ENCODE data around the gene KLHL17.
A peak's percentile ranks its signal among the peaks of the same experiment; 100 is the strongest.

Gene KLHL17

DNA sequence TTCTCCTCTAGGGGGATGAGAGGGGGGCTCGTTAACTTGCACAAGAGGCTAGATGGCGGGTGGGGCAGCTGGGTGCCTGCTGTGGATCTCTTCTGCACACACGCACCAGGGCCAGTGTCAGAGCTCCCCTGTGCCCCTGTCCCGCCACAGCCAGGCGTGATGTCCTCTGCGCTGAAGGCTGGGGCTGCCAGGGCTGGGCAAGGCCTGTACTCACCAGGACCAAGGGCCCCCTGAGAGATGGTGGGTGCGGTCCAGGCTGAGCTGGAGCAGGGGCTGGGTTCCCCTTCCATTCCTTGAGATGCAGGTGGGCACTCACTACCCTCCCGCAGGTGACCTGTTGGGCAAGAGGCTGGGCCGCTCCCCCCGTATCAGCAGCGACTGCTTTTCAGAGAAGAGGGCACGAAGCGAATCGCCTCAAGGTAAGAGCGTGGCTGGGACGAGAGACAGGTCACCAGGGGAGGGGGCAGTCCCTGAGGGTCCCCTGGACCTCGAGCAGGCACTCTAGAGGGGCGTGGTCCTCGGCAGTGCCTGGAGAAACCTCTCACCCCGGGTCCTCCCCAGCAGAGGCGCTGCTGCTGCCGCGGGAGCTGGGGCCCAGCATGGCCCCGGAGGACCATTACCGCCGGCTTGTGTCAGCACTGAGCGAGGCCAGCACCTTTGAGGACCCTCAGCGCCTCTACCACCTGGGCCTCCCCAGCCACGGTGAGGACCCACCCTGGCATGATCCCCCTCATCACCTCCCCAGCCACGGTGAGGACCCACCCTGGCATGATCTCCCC lies 21.5 kb upstream of the KLHL17 start:
- H3K4me3 ChIP-seq (ENCODE audit: low read length): no peak overlapping the region
- TF ChIP-seq, protein P1, sequence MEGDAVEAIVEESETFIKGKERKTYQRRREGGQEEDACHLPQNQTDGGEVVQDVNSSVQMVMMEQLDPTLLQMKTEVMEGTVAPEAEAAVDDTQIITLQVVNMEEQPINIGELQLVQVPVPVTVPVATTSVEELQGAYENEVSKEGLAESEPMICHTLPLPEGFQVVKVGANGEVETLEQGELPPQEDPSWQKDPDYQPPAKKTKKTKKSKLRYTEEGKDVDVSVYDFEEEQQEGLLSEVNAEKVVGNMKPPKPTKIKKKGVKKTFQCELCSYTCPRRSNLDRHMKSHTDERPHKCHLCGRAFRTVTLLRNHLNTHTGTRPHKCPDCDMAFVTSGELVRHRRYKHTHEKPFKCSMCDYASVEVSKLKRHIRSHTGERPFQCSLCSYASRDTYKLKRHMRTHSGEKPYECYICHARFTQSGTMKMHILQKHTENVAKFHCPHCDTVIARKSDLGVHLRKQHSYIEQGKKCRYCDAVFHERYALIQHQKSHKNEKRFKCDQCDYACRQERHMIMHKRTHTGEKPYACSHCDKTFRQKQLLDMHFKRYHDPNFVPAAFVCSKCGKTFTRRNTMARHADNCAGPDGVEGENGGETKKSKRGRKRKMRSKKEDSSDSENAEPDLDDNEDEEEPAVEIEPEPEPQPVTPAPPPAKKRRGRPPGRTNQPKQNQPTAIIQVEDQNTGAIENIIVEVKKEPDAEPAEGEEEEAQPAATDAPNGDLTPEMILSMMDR (IDR thresholded peaks at IDR 0.05; ENCODE audit: insufficient read depth, low read depth, low read length, missing control alignments): no peak
- no peak for DNase-seq (ENCODE audit: low read depth)

DNA sequence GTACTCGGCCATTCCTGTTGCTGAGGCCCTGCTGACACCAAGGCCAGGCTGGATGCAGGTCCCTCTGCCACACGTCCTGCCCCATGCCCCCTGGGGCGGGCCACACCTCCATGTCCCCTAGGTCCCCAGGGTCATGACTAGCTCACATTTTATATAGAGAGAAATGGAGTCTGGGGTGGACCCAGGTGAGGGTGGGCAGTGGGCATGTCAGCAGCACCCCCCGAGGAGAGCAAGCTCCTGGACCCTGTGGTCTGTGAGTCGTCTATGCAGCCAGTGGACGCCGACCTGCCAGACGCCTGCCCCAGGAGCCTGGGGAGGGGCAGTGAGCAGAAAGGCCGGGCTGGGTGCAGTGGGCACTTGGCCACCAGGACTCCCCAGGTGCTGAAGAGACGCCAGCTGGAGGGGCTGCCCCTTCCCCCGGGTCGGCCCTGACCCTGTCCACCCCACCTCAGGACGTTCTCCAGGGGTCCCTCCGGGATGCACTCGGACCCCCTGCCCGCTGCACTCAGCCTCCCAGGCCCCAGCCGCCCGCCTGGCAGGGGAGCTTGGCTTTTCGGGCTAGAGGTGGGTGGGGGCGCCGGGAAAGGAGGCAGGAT lies 20.8 kb upstream of the KLHL17 start:
- TF ChIP-seq, protein P1 (IDR thresholded peaks at IDR 0.05; ENCODE audit: insufficient read depth, low read depth, low read length, missing control alignments): no peak
- no peak for DNase-seq (ENCODE audit: low read depth)
- no peak overlapping the region for H3K4me3 ChIP-seq (ENCODE audit: low read length)

DNA sequence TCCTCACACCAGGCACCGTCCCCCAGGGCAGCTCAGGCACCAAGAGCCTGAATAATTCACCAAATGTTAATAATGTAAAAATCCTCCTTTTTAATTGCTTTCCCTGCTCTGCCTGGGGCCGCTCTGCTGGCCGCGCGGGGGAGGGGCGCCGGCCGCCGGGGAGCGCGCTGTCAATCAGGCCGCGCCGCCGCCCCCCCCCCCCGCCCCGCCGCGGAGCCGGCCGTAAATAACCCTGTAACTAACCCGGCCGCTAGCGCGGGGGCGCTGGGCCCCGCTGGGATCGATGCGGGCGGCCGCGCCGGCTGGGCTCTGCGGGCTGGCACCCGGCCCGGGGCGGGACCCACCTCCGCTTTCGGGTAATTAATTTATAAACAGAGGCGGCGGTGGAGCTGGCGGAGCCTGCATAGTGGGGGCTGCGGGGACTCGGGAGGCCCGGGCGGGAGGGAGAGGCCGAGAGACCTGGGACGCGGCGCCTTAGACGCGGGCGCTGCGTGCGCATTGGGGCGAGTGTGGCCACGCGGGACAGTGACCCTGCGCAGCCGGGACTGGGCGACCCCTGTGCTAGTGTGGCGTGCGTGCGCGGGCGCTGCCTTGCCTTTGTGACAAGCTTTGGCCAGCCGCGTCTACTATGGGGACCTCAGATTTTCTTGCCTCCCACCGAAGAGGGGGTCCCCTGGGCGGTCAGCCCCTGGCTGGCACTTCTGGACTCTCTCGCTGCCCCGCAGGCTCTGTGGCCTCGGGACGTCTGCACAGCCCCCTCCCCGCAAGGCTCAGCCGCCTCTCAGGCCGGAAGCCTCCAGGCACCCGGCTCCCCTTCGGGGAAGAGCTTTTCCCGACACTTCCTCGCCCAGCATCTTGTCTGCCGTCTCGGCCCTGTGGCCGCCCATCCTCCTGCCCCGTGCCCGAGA lies 20.0 kb upstream of the KLHL17 start:
- H3K4me3 ChIP-seq (ENCODE audit: low read length): peak overlapping the region; percentile 13
- peak; percentile 19 for DNase-seq (ENCODE audit: low read depth)

DNA sequence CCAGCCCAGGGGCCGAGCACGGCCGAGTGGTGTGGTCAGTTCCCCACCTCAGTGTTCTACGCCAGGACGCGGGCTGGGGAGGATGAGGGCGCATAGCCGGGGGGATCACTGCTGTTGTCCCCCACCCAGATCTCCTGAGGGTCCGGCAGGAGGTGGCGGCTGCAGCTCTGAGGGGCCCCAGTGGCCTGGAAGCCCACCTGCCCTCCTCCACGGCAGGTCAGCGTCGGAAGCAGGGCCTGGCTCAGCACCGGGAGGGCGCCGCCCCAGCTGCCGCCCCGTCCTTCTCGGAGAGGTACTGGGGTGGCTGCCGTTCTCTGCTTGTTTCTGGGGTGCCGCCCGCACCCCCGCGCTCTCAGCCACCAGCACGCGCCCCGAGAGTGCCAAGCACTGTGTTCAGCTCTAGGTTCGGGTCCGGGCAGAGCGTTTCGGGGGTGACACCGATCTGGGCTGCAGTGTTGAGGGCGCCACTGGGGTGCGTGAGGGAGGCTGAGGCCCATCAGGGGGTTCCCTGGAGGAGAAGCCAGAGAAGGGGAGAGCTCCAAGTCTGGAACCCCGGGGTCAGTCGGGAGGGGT lies 19.3 kb upstream of the KLHL17 start:
- TF ChIP-seq, protein P1 (IDR thresholded peaks at IDR 0.05; ENCODE audit: insufficient read depth, low read depth, low read length, missing control alignments): no peak
- no peak for DNase-seq (ENCODE audit: low read depth)
- H3K4me3 ChIP-seq (ENCODE audit: low read length): no peak overlapping the region

More for the DNA sequence above, 20.0 kb upstream of the KLHL17 start:
- TF ChIP-seq, protein P1 (IDR thresholded peaks at IDR 0.05; ENCODE audit: insufficient read depth, low read depth, low read length, missing control alignments): no peak

DNA sequence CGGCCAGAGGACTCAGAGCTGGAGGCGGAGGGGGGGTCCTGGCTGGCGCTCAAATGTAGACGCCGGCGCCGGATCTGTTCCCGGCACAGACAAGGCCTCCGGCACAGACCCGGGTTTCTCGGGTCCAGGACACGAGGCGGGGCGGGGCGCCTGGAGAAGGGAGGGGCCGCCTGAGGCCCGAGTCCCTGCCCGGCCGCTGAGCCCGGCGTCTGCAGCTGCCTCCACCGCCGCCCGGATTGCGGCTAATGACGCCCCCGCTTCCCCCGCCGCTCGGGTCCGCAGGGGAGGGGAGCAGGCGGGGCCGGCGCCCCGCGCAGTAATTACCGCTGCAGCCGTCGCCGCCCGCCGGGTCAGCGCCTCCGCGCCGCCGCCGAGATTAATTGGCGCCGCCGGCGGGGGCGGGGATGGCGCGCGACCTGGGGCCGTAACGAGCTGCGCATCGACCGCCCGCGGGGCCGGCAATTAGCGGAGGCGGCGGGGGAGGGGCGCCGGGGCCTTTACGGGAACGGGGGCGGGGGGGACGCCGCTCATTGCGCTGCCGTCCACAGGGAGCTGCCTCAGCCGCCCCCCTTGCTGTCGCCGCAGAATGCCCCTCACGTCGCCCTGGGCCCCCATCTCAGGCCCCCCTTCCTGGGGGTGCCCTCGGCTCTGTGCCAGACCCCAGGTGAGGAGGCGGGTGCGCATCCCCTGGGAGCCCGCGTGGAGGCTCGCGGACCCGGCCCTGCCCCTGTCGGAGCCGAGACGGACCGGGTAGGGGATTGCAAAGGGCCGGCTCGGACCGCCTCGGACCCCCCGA lies 18.6 kb upstream of the KLHL17 start:
- H3K4me3 ChIP-seq (ENCODE audit: low read length): no peak overlapping the region
- TF ChIP-seq, protein P1 (IDR thresholded peaks at IDR 0.05; ENCODE audit: insufficient read depth, low read depth, low read length, missing control alignments): no peak
- DNase-seq (ENCODE audit: low read depth): peak; percentile 50

DNA sequence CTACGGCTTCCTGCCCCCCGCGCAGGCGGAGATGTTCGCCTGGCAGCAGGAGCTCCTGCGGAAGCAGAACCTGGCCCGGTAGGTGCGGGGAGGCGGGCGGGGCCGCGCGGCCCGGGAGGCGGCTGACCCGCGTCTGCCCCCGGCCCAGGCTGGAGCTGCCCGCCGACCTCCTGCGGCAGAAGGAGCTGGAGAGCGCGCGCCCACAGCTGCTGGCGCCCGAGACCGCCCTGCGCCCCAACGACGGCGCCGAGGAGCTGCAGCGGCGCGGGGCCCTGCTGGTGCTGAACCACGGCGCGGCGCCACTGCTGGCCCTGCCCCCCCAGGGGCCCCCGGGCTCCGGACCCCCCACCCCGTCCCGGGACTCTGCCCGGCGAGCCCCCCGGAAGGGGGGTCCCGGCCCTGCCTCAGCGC lies 18.0 kb upstream of the KLHL17 start:
- DNase-seq (ENCODE audit: low read depth): no peak
- TF ChIP-seq, protein P1 (IDR thresholded peaks at IDR 0.05; ENCODE audit: insufficient read depth, low read depth, low read length, missing control alignments): no peak
- no peak overlapping the region for H3K4me3 ChIP-seq (ENCODE audit: low read length)
